ENCODE results near the gene FAM161B. TPM values are rescaled to one million over a fixed set of nuclear protein-coding genes. Genes with fewer than 3 reads are reported as not detected.

The FAM161B gene
- total RNA-seq, 1 experiment from 2014 or later = 2.2 TPM

DNA sequence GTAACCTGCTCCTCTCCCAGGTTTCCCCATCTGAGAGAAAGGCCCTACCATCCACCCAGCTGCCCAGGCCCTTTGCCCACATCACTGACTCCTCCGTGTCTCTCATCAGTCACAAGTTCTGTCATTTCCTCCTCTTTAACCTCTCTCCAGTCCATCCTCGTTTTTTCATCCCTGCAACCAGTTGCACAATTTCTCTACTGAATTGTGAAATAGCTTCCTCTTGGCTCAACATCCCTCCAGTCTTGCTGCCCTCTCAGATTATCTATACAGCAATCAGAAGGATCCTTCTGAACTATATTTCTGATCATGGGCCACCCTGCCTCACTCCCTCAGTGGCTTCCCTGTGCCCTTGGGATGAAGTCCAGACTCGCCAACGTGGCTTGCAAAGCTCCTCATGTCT, 6.8 kb downstream of the FAM161B start:
- in situ Hi-C loops (cut with HindIII; ENCODE audit: low pct_unique_long_range_greater_than_20kb, low sequenced_read_pairs) = no loop called here
- Histone ChIP-seq H3K4me1 (ENCODE audit: control insufficient read depth, insufficient read depth, low read length) (no peaks in the 10 kb centered on the region), H3K36me3 (ENCODE audit: control insufficient read depth, insufficient read depth, low read length) (no peaks in the 10 kb centered on the region), H3K9me3 (ENCODE audit: control insufficient read depth, insufficient read depth, low read depth, low read length) (no peaks in the 10 kb centered on the region), H3K27ac (ENCODE audit: low read length) (no peak overlapping the region), H3K27me3 (ENCODE audit: control insufficient read depth, insufficient read depth, low read length) (no peaks in the 10 kb centered on the region), H3K4me3 (ENCODE audit: low read depth in 2 of 2, low read length in 2 of 2) (no peak overlapping the region)
- DNase-seq (ENCODE audit: low read depth, low spot score) (no peak), ATAC-seq (no peak)
- no peak for TF ChIP-seq SIN3A (IDR thresholded peaks at IDR 0.05; ENCODE audit: borderline replicate concordance, insufficient read depth, low read depth, low read length)
- no peak for TF ChIP-seq POLR2AphosphoS5 (IDR thresholded peaks at IDR 0.05; ENCODE audit: low read depth, low read length)
- no peak for TF ChIP-seq TCF7L2 (IDR thresholded peaks at IDR 0.05; ENCODE audit: low read depth, low read length)
- TF ChIP-seq CTCF (IDR thresholded peaks at IDR 0.05) = no peak
- TF ChIP-seq REST (IDR thresholded peaks at IDR 0.05; ENCODE audit: insufficient read depth in 1 of 2, low read depth in 2 of 2, low read length in 1 of 2) = no peak
- intact Hi-C loops (cut with micrococcal nuclease; ENCODE audit: unreplicated experiment) = no loop called here
- CTCF ChIA-PET = no interaction called here
- POLR2A ChIA-PET = no interaction called here
- BruUV-seq (replicated peaks) = no TSS peak

DNA sequence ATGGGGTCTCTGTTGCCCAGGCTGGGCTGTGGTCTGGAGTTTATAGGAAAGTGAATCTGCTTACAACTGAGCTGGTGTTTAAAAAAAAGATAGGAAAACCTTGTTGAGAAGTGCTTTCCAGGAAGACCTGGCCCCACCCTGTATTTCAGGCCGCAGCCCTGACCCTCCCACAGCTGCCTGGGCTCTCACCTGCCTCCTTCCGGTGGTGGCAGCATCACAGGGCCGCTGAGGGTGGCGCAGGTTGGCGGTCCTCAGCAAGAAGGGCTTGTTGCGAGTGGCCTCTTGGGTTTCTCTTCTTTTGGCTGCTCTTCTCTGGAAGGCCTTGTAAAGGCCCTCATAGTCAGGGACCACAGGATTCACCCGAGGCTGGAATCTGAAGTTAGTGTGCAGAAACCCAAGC, 7.7 kb downstream of the FAM161B start:
- Histone ChIP-seq H3K9me3 (ENCODE audit: control insufficient read depth, insufficient read depth, low read depth, low read length) (no peaks in the 10 kb centered on the region), H3K27ac (ENCODE audit: low read length) (no peak overlapping the region), H3K36me3 (ENCODE audit: control insufficient read depth, insufficient read depth, low read length) (no peaks in the 10 kb centered on the region), H3K27me3 (ENCODE audit: control insufficient read depth, insufficient read depth, low read length) (no peaks in the 10 kb centered on the region), H3K4me1 (ENCODE audit: control insufficient read depth, insufficient read depth, low read length) (no peaks in the 10 kb centered on the region), H3K4me3 (ENCODE audit: low read depth in 2 of 2, low read length in 2 of 2) (no peak overlapping the region)
- DNase-seq (ENCODE audit: low read depth, low spot score) (no peak), ATAC-seq (no peak)
- BruUV-seq (replicated peaks) = no TSS peak
- intact Hi-C loops (cut with micrococcal nuclease; ENCODE audit: unreplicated experiment) (no loop called here), in situ Hi-C loops (cut with HindIII; ENCODE audit: low pct_unique_long_range_greater_than_20kb, low sequenced_read_pairs) (no loop called here)
- POLR2A ChIA-PET = no interaction called here
- no peak for TF ChIP-seq CTCF (IDR thresholded peaks at IDR 0.05)
- TF ChIP-seq SIN3A (IDR thresholded peaks at IDR 0.05; ENCODE audit: borderline replicate concordance, insufficient read depth, low read depth, low read length) = no peak
- TF ChIP-seq TCF7L2 (IDR thresholded peaks at IDR 0.05; ENCODE audit: low read depth, low read length) = no peak
- TF ChIP-seq POLR2AphosphoS5 (IDR thresholded peaks at IDR 0.05; ENCODE audit: low read depth, low read length) = no peak
- no peak for TF ChIP-seq REST (IDR thresholded peaks at IDR 0.05; ENCODE audit: insufficient read depth in 1 of 2, low read depth in 2 of 2, low read length in 1 of 2)
- CTCF ChIA-PET = no interaction called here
